Measurements from ENCODE around the gene ZNF775.

Gene ZNF775

GRCh38 chr7:150369748-150370501 lies 9.2 kb upstream of the ZNF775 start:
- no peak for DNase-seq

- no peak for DNase-seq
These were observed 8.5 kb upstream of the ZNF775 start for GRCh38 chr7:150370612-150371071.

GRCh38 chr7:150371131-150371995 lies 7.8 kb upstream of the ZNF775 start:
- no peak for DNase-seq

GRCh38 chr7:150371996-150372270 lies 7.2 kb upstream of the ZNF775 start:
- no peak for DNase-seq

- DNase-seq: no peak
These were observed 6.7 kb upstream of the ZNF775 start for GRCh38 chr7:150372271-150373048.

- DNase-seq: no peak
These were observed 5.9 kb upstream of the ZNF775 start for GRCh38 chr7:150373049-150373801.

- DNase-seq: no peak
These were observed 5.1 kb upstream of the ZNF775 start for GRCh38 chr7:150374026-150374425.

- no peak for DNase-seq
These were observed 4.7 kb upstream of the ZNF775 start for GRCh38 chr7:150374472-150374871.

- DNase-seq: no peak
These were observed 3.2 kb upstream of the ZNF775 start for GRCh38 chr7:150375662-150376521.

GRCh38 chr7:150376560-150376959 lies 2.6 kb upstream of the ZNF775 start:
- DNase-seq: no peak

GRCh38 chr7:150377196-150377595 lies 1.9 kb upstream of the ZNF775 start:
- peak; percentile 67 for DNase-seq

GRCh38 chr7:150377635-150378034 lies 1.5 kb upstream of the ZNF775 start:
- DNase-seq: no peak

GRCh38 chr7:150378115-150378852 lies 846 bp upstream of the ZNF775 start:
- DNase-seq: peak; percentile 75

- DNase-seq: no peak
These were observed 580 bp downstream of the ZNF775 start for GRCh38 chr7:150379441-150380379.

- peak; percentile 15 for DNase-seq
These were observed 1.3 kb downstream of the ZNF775 start for GRCh38 chr7:150380463-150380862.

GRCh38 chr7:150381096-150381495 lies 2.0 kb downstream of the ZNF775 start:
- no peak for DNase-seq

GRCh38 chr7:150381785-150382122 lies 2.6 kb downstream of the ZNF775 start:
- DNase-seq: no peak

- no peak for DNase-seq
These were observed 3.2 kb downstream of the ZNF775 start for GRCh38 chr7:150382123-150382843.

- no peak for DNase-seq
These were observed 3.7 kb downstream of the ZNF775 start for GRCh38 chr7:150382844-150383225.

All from MV-4-11 (cell line).